Measurements from ENCODE around the gene SFT2D2.

The SFT2D2 gene

DNA sequence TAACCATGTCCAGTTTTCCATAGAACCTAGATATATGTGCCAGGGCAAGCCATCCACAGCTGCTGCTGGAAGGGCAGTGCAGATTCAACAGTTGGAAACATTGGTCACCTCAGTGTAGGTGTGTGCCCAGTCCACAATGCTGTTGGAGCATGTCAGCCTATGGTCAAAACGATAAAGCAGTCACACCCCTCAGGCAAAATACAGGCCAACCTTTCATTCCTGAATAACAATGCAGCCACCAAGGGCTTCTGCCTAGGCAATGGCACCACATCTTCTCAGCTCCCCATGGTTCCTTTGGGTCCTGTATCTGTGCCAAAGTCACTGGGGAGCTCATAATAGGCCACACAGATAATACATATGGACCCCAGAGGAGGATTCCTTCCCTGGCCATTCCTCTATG, 39.8 kb downstream of the SFT2D2 start:
- no peak for DNase-seq (ENCODE audit: low read depth in 1 of 2, low spot score in 1 of 2)

DNA sequence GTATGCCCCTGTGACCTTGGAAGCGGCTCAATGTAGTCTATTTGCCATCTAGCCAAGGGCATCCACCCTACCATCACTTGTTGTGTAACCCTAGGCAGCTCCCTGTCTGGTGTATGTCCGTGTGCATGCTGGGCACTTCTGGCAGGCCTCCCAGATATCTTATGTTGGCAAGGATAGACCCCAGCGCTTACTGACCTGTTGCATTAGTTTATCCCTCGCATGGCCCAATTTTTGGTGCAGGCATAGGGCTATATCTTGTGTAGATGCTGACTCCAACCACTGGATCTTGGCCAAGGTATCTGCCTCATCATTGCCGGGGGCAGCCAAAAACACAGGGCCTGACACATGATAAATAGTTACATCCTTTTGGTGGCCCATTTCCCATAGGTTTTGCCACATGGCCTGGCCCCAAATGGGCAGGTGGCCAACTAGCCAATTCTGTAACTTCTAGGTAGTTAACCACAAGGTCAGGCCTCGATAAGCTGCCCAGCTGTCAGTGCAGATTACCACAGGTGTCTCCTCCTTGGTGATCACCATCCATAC, 40.9 kb downstream of the SFT2D2 start:
- DNase-seq (ENCODE audit: low read depth in 1 of 2, low spot score in 1 of 2): no peak

DNA sequence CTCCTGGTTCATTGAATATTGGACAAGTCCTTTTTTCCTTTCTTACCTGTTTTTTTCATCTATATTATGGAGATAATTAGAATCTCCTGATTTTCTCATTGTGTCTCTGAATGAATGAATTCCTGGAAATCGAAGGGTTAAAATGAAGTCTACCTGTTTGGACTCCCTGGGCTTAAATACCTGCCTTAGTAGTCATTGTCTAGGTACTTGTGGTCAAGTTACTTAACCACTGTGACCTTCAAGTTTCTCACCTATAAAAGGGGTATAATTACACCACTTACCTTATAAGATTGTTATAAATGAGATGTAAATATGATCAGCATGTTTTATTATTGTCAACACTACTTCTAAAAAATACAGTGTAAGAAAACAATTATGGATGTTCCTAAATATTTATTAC, 45.8 kb downstream of the SFT2D2 start:
- DNase-seq (ENCODE audit: low read depth in 1 of 2, low spot score in 1 of 2): no peak

DNA sequence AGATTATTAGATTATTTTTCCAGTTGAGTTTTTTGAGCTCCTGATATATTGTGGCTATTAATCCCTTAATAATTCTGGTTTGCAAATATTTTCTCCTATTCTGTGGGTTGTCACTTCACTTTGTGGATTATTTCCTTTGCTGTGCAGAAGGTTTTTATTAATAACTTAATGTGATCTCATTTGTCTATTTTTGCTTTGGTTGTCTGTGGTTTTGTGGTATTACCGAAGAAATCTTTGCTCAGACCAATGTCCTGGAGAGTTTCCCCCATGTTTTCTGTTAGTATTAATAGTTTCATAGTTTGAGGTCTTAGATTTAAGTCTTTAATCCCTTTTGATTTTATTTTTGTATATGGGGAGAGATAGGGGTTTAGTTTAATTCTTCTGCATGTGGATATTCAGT, 47.8 kb downstream of the SFT2D2 start:
- DNase-seq (ENCODE audit: low read depth in 1 of 2, low spot score in 1 of 2): no peak

DNA sequence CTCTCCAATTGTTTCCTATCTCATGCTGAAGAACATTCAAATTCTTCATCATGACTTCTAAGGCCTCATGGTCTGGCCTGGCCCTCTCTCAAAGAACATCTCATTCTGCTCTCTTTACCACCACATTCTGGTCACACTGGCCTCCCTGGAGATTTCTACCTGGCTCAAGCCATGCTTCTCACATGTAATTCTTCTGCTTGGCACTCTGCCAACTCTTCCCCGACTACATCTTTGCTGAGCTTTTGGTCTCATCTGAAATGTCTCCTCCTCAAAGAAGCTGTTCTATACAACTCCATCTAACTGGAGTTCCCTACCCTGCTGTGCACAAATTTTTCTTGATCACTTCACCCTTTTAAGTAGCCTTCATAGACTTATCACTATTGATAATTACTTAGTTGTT, 53.4 kb downstream of the SFT2D2 start:
- no peak for DNase-seq (ENCODE audit: low read depth in 1 of 2, low spot score in 1 of 2)

DNA sequence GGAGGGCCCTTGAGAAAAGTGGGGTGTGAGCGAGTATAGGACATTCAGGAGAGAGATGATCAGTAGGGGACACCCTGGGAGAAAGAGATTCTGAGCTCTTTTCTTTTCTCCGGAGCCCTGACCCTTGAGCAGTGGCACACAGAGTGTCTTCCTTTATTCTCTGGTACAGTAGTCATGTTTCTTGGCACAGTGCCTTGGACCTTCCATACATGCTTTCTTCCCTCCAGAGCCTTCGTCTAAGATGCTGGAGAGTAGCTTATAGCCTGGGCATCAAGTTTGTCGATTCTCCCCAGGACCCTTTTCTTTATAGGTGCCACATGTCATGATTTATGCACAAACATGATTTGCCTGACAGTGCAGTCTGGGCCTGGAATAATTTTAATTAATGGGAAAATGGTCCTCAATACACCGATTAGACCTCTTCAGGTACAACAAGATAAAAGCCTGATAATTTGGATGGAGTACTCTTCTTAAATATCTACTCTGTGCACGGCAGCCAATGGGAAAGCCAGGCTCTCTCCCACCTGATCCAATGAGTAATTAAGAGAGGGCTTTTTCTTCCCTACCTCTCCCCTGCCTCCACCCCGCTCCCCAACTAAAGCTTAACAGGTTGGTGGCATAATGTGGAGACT, 54.6 kb downstream of the SFT2D2 start, which contains the start of gene TBX19:
TBX19 (plus strand) TSS at position 582 of the 632 bp plus-strand sequence. CDS start 214 bp downstream, outside the sequence.
- no peak for DNase-seq (ENCODE audit: low read depth in 1 of 2, low spot score in 1 of 2)

DNA sequence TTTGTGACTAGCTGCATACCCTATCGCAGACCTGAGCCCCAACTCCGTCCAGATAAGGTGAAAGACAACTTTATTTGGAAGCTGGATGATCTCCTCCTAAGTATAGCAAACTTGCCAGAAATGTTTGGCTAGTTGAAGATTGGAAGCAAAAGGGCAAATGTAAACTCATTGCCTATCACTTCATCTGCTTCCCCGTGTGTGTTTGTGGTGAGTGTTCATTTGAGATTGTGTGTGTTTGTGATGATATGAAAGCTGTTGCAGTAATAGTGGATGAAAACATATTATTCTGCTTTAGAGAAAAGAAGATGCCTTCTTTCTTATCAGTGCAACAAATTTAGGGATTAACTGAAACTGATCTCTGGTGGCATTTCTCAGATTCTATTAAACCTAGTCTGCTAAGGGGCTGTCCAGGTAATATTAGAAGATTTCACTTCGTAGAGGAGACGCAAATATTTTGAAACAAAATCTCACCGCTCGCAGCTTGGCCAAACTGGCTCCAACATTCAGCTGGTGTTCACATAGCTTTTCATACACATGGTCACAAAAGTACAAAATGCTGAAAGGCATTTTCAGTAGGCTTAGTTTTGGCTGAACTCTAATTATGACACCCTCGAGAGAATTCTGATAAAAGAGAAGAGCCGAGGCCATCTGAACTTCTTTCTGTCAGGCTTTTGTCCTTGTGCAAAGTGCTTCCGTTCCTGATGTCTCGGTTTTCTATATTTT, 56.0 kb downstream of the SFT2D2 start:
- DNase-seq (ENCODE audit: low read depth in 1 of 2, low spot score in 1 of 2): no peak

DNA sequence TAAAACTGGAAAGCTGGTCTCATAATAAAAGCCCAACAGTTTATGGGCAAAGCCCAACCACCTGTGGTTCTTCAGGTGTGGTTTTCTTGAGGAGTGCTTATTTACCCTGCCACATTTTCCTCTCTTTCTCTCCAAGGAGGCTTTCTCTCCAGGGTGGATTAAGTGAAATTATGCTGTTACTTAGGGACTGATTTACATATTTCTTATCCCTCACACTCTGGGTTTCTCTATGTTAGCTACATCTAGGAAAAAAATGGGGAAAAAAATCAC, 59.7 kb downstream of the SFT2D2 start:
- DNase-seq (ENCODE audit: low read depth in 1 of 2, low spot score in 1 of 2): no peak

DNA sequence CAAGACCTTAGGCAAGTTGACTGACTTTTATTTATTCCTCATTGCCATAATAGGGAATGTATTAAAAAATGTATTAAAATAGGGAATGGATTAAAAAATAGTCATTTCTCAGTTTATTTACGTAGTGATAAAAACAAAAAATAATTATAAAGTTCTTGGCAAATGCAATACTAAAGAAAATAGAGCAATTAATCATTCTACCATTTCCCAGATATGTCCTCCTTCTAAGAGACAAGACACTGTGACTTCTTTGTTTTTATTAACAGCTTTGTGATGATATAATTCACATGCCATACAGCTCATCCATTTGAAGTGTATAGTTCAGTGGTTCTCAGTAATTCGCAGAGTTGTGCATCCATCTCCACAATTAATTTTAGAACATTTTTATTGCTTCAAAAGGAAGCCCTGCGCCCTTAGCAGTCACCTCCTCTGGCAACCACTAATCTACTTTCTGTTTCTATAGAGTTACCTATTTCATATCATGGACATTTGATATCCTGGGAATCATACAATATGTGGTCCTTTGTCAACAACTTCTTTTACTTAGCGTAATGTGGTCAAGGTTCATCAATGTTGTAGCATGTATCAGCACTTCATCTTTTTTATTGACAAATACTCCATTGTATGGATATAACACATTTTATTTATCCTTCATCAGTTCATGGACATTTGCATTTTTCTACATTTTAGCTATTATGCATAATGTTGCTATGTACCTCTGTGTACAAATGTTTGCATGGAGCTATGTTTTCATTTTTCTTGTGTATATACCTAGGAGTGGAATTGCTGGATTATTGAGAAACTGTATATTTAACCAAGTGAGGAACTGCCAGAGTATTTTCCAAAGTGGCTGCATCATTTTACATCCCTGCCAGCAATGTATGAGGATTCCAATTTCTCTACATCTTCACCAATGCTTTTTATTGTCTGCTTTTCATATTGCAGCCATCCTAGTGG, 60.4 kb downstream of the SFT2D2 start:
- DNase-seq (ENCODE audit: low read depth in 1 of 2, low spot score in 1 of 2): no peak

DNA sequence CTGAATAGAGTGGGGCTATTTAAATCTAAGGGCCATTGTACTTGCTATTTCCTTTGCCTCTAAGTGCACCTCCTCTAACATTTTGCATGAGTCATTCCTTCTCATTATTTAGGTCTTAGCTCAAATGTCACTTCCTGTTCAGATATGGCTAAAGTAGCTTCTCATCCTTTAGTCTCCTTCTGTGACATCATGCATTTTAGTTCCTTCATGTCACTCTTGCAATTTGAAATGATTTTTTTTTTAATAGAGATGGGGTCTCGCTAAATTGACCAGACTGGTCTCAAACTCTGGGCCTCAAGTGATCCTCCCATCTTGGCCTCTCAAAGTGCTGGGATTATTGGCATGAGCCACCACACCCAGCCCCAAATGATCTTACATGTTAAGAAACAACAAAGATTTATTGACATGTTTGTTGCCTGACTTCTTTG, 61.4 kb downstream of the SFT2D2 start:
- DNase-seq (ENCODE audit: low read depth in 1 of 2, low spot score in 1 of 2): no peak

DNA sequence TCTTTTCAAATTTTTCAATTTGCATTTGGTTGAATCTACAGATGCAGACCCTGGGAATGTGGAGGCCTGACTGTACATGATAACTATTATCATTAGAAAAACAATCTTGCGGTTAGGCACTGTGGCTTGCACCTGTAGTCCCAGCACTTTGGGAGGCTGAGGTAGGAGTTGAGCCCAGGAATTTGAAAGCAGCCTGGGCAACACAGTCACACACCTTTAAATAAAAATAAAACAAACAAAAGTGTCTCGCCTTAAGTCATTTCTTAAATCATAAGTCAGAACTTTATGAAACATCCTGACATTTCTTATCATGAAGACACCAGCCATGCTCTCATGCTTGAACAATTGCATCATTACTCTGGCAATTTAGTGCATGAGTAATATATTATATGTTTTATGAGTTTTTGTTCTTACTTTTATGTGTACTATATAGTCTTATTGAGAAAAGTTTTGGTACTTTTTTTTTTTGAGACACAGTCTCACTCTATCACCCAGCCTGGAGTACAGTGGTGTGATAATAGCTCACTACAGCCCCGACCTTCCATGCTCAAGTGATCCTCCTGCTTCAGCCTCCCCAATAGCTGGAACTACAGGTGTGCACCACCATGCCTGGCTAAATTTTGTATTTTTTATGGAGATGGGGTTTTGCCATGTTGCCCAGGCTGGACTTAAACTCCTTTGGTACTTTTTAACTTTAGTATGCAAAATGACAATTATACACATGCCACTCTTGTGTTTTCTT, 62.7 kb downstream of the SFT2D2 start:
- no peak for DNase-seq (ENCODE audit: low read depth in 1 of 2, low spot score in 1 of 2)

DNA sequence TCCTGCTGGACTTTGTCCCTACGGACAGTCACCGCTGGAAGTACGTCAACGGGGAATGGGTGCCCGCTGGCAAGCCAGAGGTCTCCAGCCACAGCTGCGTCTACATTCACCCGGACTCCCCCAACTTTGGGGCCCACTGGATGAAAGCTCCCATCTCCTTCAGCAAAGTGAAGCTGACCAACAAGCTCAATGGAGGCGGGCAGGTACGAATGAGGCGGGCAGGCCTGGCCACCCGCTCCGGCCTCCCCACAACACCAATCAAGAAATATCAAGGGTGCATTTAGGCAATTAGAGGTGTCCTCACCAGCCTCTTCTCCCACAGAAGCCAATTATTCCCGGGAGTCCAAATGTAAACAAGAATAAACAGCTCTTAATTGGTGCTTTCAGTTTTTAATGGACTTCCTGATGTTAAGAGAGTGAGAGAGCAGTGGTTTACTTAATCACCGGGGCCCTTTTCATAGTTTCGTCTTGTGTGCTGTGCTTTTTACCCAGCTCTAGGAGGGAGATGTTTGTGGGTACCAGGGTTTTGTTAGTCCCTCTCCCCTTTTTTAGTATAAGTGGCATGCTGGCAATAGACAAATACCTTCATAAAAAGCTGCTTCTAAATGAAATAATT, 65.5 kb downstream of the SFT2D2 start:
- DNase-seq (ENCODE audit: low read depth in 1 of 2, low spot score in 1 of 2): no peak

DNA sequence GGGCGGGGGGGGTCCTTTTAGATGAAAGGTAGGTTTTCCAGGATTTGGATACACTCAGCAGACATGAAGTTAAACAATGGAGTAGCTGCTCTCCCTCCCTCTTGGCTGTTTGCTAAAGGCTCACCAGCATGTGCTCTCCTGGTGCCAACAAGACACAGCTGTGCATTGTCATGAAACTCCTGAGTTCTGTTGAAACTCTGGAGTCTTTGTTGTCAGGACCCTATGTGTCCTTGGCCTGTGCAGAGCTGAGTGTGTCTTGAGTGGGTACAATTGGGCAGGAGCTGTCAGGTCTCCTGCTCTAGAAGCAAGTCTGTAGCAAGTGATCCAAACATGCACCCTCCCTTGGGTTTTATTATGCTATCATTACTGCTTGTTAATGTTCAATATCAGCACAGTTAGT, 67.6 kb downstream of the SFT2D2 start:
- no peak for DNase-seq (ENCODE audit: low read depth in 1 of 2, low spot score in 1 of 2)

DNA sequence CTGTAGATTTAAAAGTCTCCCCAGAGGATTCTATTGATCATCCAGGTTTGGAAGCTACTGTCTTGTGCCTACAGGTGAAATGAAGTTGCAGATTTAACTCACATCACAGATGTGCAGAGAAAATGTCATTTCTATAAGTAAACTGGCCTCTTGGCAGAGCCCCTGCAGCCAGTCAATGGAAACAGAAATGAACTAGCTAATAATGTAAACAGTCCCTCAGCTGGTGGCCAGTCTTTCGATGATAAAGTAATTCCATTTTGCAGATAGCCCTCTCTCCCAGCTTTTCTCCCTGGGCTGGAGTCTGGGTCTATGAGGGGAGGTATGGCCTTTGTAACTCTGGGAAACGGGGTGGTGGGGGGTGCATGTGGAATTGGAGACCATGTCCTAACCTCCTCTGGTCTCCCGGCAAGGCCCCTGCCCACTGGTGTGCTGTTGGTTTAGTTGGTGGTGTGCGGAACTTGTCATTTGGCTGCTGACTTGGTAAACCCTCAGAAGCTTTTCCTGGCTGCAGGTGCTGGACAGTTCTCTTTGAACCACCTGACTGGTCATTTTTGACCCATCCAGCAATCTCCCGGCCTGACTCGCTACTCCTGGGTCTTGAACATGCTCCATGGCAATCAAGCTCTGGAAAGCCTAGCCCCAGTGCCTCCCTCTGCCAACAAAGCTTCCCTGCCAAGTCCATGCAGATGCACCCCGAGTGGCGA, 69.8 kb downstream of the SFT2D2 start:
- DNase-seq (ENCODE audit: low read depth in 1 of 2, low spot score in 1 of 2): no peak

DNA sequence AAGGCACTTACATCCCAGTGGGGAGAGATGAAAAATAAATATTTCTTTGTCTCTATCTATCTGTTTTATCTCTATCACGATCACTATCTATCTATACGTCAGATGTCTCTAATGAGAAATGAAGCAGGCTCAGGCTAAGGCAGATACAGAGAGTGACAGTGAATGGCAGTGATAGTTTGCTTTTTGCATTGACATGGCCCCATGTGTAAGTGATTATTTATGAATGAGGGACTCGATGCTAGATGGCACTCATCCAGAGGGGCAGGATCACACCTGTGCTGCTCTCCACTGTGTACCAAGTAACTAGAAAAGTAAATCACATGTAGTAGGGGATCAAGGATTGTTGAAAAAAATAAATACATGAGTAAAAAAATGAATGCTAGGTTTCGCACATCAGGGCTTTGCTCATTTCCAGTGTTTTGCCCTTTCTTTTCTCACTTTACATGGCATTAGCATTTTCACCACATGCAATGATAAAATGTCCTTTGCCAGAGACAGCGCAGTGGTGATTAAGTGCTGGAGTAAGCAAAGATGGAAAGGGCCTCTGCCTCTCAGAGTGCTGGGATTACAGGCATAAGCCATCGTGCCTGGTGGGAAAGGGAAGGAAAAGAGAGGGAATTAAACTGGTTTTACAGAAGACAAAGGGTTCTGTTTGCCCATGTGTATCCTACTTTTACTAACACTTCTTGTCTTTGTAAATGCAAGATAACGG, 71.4 kb downstream of the SFT2D2 start:
- DNase-seq (ENCODE audit: low read depth in 1 of 2, low spot score in 1 of 2): no peak

DNA sequence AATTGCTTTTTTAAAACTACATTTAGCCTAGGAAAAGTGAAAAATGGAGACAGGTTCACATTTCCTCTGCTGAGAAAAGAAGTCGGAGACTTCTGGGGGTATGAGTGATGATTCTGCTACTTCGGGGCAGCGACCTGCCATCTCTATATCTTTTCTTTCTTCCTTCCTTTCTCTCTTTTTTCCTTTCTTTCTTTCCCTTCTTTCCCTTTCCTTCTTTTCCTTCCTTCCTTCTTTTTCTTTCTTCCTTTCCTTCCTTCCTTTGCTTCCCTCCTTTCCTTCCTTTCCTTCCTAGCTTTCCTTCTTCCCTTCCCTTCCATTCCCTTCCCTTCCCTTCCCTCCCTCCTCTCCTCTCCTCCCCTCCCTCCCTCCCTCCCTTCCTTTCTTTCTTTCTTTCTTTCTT, 72.6 kb downstream of the SFT2D2 start:
- no peak for DNase-seq (ENCODE audit: low read depth in 1 of 2, low spot score in 1 of 2)

DNA sequence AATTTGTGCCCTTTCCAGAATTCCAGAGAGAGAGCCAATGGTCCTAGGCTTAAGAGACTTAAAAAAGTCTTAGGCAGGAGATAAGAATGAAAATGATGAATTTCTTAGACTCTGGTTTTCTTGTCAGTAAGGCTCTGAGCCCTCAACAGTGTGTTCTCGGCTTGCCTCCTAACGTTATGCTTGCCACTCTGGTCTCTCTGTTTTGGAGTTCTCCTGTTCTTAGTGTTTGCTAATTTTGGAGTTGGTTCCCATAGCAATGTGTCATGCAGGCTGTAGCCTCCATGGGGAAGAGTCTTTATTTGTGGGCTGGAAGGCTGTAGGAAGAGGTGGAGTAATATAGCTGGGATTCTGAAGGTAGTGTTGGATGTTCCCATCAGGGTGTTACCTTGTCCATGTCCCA, 74.8 kb downstream of the SFT2D2 start:
- DNase-seq (ENCODE audit: low read depth in 1 of 2, low spot score in 1 of 2): no peak

DNA sequence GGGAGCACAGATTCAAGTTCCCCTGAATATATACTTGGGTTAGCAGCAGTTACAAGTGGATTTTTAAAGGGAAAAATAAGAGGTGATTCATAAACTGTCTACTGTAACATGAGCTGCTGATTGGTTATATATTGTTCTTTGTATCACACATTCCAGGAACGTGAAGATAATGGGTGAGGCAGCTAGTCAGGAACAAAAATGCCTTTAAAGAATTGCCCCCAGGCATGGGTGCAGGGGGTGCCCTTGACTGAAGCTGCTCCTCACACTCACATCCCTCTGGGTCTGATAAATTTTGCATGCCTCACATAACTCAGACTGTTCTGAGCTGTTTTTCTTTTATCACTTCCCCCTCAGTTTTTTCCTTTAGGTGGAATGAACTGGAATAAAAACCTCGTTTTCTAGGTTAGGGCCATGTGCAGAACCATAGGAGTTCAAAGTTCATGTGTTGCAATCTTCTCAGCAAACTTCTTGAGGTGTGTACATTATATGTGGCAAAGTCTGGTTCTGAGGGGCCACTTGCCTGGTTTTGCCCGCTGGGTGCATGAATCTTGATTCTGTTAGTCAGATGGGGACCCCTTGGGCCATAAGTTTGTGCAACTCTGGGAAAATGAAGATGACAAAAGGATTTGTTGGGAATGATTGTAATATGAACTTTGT, 76.0 kb downstream of the SFT2D2 start:
- no peak for DNase-seq (ENCODE audit: low read depth in 1 of 2, low spot score in 1 of 2)

Data from stimulated activated CD4-positive, alpha-beta T cell treated with anti-CD3 and anti-CD28 coated beads, Interleukin-15, amount 100 ng/mL, for 1 hour (primary cell).